PC-3 (cell line): ENCODE results near the gene PRTFDC1. TPM values are rescaled to one million over a fixed set of nuclear protein-coding genes. Genes with fewer than 3 reads are reported as not detected.

Source experiments
- ATAC-seq: fragments of 200-7000 bp; cut with Tn5 transposase; 2 replicates; pipeline ENCODE4 v1.9.1; 2020; ENCODE audit warnings: mild to moderate bottlenecking, moderate library complexity
- BruUV-seq: library from RNA; stranded (reverse); fragments of 400-500 nt; replicated peaks from 2 replicates; lab custom pipeline; 2021; lab: Mats Ljungman, UMichigan
- CTCF ChIA-PET: fragments of 300-600 bp; sonication (Branson Sonifier 250); formaldehyde crosslinking; loops from one replicate; lab custom pipeline; 2022; ENCODE audit warnings: antibody characterized with exemption; lab: Charles Lee
- POLR2A ChIA-PET: fragments of 300-600 bp; sonication (Branson Sonifier 250); formaldehyde crosslinking; loops from one replicate; lab custom pipeline; 2022; ENCODE audit warnings: antibody characterized with exemption; ENCODE audit not compliant: unreplicated experiment; lab: Charles Lee
- DNase-seq: peaks from one replicate; pipeline ENCODE4 v3.0.0-alpha.2; 2015
- H2AFZ ChIP-seq: fragments of 300-600 bp; sonication (generic); 2 replicates; pipeline ENCODE4 v1.6.0; 2016; ENCODE audit warnings: antibody characterized with exemption, low read length
- H3F3A ChIP-seq: fragments of 300-600 bp; sonication (generic); one replicate; pipeline ENCODE4 v1.6.0; 2017; ENCODE audit warnings: antibody characterized with exemption, low read length, control low read depth, mild to moderate bottlenecking; ENCODE audit not compliant: unreplicated experiment
- H3K27ac ChIP-seq: fragments of 300-600 bp; sonication (generic); 2 replicates; pipeline ENCODE4 v1.5.1; 2016; ENCODE audit warnings: mild to moderate bottlenecking, low read length
- H3K27me3 ChIP-seq: fragments of 300-600 bp; sonication (generic); 2 replicates; pipeline ENCODE4 v1.6.1; 2016; ENCODE audit warnings: low read length, mixed read lengths
- H3K36me3 ChIP-seq: fragments of 300-600 bp; sonication (generic); 2 replicates; pipeline ENCODE4 v1.6.1; 2016; ENCODE audit warnings: low read depth, mixed run types, low read length, mixed read lengths
- H3K4me1 ChIP-seq: fragments of 300-600 bp; sonication (generic); 2 replicates; pipeline ENCODE4 v1.5.1; 2016; ENCODE audit warnings: low read length; ENCODE audit not compliant: insufficient read depth
- H3K4me2 ChIP-seq: fragments of 300-600 bp; sonication (generic); 2 replicates; pipeline ENCODE4 v1.6.0; 2016; ENCODE audit warnings: low read length
- H3K4me3 ChIP-seq: fragments of 300-600 bp; sonication (generic); 2 replicates; pipeline ENCODE4 v1.5.1; 2016; ENCODE audit warnings: mild to moderate bottlenecking, low read length, mixed read lengths
- H3K79me2 ChIP-seq: fragments of 300-600 bp; sonication (generic); 2 replicates; pipeline ENCODE4 v1.6.1; 2017; ENCODE audit warnings: low read length, mixed read lengths
- H3K9ac ChIP-seq: fragments of 300-600 bp; sonication (generic); 2 replicates; pipeline ENCODE4 v1.6.0; 2016; ENCODE audit warnings: mild to moderate bottlenecking, low read length
- H3K9me2 ChIP-seq: fragments of 300-600 bp; sonication (generic); replicated peaks from 2 replicates; pipeline ENCODE4 v1.6.1; 2016; ENCODE audit warnings: mixed run types, low read length, mixed read lengths
- H3K9me3 ChIP-seq: fragments of 300-600 bp; sonication (generic); 2 replicates; pipeline ENCODE4 v1.6.1; 2016; ENCODE audit warnings: low read length, mixed read lengths
- H4K20me1 ChIP-seq: fragments of 300-600 bp; sonication (generic); 2 replicates; pipeline ENCODE4 v1.6.1; 2016; ENCODE audit warnings: low read length, mixed read lengths
- CTCF ChIP-seq: fragments of 300-600 bp; sonication (generic); conservative IDR thresholded peaks from 2 replicates; pipeline ENCODE4 v1.5.1; 2017; ENCODE audit warnings: antibody characterized with exemption, low read depth, mild to moderate bottlenecking, low read length
- EZH2 ChIP-seq: fragments of 300-600 bp; sonication (generic); IDR thresholded peaks from one replicate; pipeline ENCODE4 v1.6.1; 2017; ENCODE audit warnings: antibody characterized with exemption, mild to moderate bottlenecking, low read length; ENCODE audit not compliant: unreplicated experiment
- EZH2phosphoT487 ChIP-seq: fragments of 300-600 bp; sonication (generic); IDR thresholded peaks from 2 replicates; pipeline ENCODE4 v1.6.1; 2018; ENCODE audit warnings: mild to moderate bottlenecking, antibody characterized with exemption, low read length, borderline replicate concordance
- intact Hi-C: fragments of 100-400 bp; cut with micrococcal nuclease; formaldehyde crosslinking; loops from 2 replicates; pipeline ENCODE4 v1.9.0; 2023
- total RNA-seq: library from RNA; depleted of rRNA; stranded (reverse); fragments of >200 nt; gene quantifications from 2 replicates; pipeline ENCODE4 v1.2.3, GENCODE V29; 2014

PRTFDC1 gene
- total RNA-seq, 1 experiment from 2014 or later, result 10.2 TPM

- CTCF ChIA-PET, result no interaction called here
- DNase-seq (no peak), ATAC-seq (no peak)
- Histone ChIP-seq H3K36me3 (no peaks in the 10 kb centered on the region), H3K79me2 (no peaks in the 10 kb centered on the region), H3K9me2 (no peaks in the 10 kb centered on the region), H3K27me3 (no peaks in the 10 kb centered on the region), H3F3A (no peaks in the 10 kb centered on the region), H4K20me1 (no peaks in the 10 kb centered on the region), H3K4me1 (peaks cover 7% of the 10 kb centered on the region), H2AFZ (no peak overlapping the region), H3K27ac (no peak overlapping the region), H3K9me3 (no peaks in the 10 kb centered on the region), H3K4me2 (no peak overlapping the region), H3K4me3 (no peak overlapping the region), H3K9ac (no peak overlapping the region)
- intact Hi-C loops, result no loop called here
- BruUV-seq, result no TSS peak
- TF ChIP-seq EZH2, result no peak
- TF ChIP-seq EZH2phosphoT487, result no peak
- TF ChIP-seq CTCF, result no peak
- POLR2A ChIA-PET, result no interaction called here
Observed at GRCh38 chr10:24968349-24968748, 15.9 kb upstream of the PRTFDC1 start.

- no peaks in the 10 kb centered on the region for H3K9me2 ChIP-seq
- peaks cover 18% of the 10 kb centered on the region for H3K4me1 ChIP-seq
- H3K36me3 ChIP-seq, result no peaks in the 10 kb centered on the region
- H4K20me1 ChIP-seq, result no peaks in the 10 kb centered on the region
- ChIA-PET POLR2A (no interaction called here), CTCF (no interaction called here)
- H3K27ac ChIP-seq, result no peak overlapping the region
- no peak for DNase-seq
- ATAC-seq, result no peak
- no peaks in the 10 kb centered on the region for H3F3A ChIP-seq
- intact Hi-C loops, result no loop called here
- TF ChIP-seq EZH2phosphoT487 (no peak), CTCF (no peak), EZH2 (no peak)
- H3K9me3 ChIP-seq, result no peaks in the 10 kb centered on the region
- no TSS peak for BruUV-seq
- H3K9ac ChIP-seq, result no peak overlapping the region
- no peak overlapping the region for H3K4me2 ChIP-seq
- no peak overlapping the region for H2AFZ ChIP-seq
- no peak overlapping the region for H3K4me3 ChIP-seq
- no peaks in the 10 kb centered on the region for H3K27me3 ChIP-seq
- no peaks in the 10 kb centered on the region for H3K79me2 ChIP-seq
Observed at GRCh38 chr10:24966962-24967481, 14.6 kb upstream of the PRTFDC1 start.

GRCh38 chr10:24965051-24965450, 12.6 kb upstream of the PRTFDC1 start:
- Histone ChIP-seq H2AFZ (no peak overlapping the region), H3K27ac (no peak overlapping the region), H3K36me3 (no peaks in the 10 kb centered on the region), H3K9me2 (no peaks in the 10 kb centered on the region), H3K79me2 (no peaks in the 10 kb centered on the region), H4K20me1 (no peaks in the 10 kb centered on the region), H3K9ac (no peak overlapping the region), H3K4me1 (peaks cover 32% of the 10 kb centered on the region), H3K27me3 (no peaks in the 10 kb centered on the region), H3K4me3 (no peak overlapping the region), H3K9me3 (no peaks in the 10 kb centered on the region), H3F3A (peaks cover 3% of the 10 kb centered on the region), H3K4me2 (no peak overlapping the region)
- TF ChIP-seq CTCF (no peak), EZH2 (no peak), EZH2phosphoT487 (no peak)
- no TSS peak for BruUV-seq
- ChIA-PET CTCF (no interaction called here), POLR2A (no interaction called here)
- DNase-seq (no peak), ATAC-seq (no peak)
- intact Hi-C loops, result no loop called here
